ENCODE results near the gene FTH1.
A peak's percentile ranks its signal among the peaks of the same experiment; 100 is the strongest.

The FTH1 gene

DNA sequence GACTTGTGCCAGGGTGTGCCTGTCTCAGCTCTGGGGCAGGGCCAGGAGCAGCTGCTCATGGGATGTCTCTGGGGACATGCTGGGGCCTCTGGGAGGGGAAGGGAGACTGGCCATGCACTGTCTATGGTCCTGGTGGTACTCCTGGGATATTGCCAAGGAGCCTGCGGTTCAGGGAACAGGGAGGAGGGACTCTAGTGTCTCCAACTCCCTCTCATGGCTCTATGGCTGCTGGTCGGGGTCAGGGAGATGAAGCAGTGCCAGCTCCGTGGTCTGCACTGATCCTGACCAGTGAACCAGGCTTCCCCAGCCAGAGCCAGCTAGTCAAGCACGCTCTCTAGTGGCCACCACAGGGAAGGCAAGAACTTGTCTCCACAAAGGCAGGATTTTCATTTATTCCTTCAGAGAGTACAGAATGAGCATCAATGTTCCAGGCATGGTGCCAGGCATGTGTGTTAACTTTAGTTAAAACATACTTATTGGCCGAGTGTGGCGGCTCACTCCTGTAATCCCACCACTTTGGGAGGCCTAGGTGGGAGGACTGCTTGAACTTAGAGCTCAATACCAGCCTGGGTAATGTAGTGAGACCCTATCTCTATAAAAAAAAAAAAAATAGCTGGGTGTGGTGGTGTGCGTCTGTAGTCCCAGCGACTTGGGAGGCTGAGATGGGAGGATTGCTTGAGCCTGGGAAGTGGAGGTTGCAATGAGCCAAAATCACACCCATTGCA, 19.8 kb downstream of the FTH1 start:
- peak; percentile 74 for DNase-seq

DNA sequence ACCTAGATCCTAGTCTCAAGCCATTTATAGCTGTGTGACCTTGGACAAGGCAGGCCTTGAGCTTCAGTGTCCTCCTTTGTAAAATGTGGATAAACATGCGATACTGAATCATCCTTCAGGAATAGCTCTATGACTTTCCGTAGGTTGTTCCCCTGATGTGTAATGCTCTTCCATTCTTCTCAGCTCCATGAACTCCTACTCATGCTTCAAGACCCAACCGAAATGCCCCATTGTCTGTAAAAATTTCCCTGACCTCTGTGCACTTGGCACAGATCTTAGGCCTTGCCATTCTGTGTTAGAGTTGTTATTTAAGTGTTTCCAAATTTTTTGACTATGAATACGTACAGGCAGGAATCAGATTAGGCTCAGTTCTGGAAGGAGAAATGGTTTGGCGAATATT, 20.5 kb downstream of the FTH1 start:
- no peak for DNase-seq

- DNase-seq, result no peak
Observed at GRCh38 chr11:61945191-61945590, 22.2 kb downstream of the FTH1 start.

DNA sequence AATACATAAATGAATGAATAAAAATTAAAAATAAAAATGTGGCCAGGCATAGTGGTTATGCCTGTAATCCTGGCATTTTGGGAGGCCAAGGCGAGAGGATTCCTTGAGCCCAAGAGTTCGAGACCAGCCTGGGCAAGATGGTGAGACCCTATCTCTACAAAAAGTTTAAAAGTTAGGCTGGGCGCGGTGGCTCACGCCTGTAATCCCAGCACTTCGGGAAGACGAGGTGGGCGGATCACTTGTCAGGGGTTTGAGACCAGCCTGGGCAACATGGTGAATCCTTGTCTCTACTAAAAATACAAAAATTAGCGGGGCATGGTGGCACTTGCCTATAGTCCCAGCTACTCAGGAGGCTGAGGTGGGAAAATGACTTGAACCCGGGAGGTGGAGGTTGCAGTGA, 27.0 kb downstream of the FTH1 start:
- no peak for DNase-seq

GRCh38 chr11:61935861-61936260, 31.6 kb downstream of the FTH1 start:
- DNase-seq, result no peak

DNA sequence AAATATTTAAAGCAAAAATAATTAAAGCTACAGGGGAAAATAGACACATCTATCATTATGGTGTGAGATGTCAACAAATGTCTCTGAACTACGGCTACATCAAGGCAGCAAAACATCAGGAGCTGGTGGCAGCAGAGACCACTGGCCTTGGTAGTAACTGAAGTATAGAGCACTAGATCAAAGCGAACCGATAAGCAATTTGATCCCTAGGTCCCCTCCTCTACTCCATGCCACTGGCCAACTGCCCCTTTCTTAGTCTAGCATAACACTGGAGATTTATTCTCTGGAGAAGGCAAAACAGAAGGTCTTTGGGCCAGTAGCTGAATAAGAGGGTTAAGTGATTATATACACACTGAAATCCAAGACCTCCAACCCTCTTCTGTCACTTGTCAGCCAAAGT, 36.5 kb downstream of the FTH1 start:
- DNase-seq, result no peak

GRCh38 chr11:61928606-61929005, 38.8 kb downstream of the FTH1 start:
- DNase-seq, result no peak

DNA sequence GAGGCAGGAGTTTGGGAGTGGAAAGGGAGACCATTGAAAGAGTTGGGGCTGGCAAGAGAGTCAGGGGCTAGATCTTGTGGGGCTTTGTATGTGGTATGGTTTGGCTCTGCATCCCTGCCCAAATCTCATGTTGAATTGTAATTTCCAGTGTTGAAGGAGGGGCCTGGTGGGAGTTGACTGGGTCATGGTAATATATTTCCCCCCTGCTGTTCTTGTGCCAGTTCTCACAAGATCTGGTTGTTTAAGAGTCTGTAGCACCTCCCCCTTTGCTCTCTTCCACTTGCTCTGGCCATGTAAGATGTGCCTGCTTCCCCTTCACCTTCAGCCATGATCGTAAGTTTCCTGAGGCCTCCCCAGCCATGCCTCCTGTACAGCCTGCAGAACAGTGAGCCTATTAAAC, 39.9 kb downstream of the FTH1 start:
- no peak for DNase-seq

- no peak for DNase-seq
Observed at GRCh38 chr11:61926235-61926634, 41.2 kb downstream of the FTH1 start.

DNA sequence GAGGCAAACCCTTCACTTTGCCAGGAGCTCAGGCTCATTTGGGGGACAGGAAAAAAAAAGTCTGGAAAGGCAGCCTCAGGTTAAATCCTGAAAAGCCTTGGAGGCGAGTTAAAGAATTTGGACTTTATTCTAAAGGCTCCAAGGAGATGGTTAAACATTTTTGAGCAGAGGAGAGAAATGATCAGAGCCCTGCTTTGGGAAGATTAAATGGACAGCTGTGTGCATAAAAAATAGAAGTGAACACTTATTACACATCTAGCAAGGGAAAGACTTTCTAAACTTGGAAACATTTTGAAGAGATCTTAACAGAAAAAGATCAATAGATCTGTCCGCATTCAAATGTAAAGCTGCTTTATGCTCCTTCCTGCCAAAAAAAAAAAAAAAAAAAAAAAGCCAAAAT, 41.7 kb downstream of the FTH1 start:
- no peak for DNase-seq

DNA sequence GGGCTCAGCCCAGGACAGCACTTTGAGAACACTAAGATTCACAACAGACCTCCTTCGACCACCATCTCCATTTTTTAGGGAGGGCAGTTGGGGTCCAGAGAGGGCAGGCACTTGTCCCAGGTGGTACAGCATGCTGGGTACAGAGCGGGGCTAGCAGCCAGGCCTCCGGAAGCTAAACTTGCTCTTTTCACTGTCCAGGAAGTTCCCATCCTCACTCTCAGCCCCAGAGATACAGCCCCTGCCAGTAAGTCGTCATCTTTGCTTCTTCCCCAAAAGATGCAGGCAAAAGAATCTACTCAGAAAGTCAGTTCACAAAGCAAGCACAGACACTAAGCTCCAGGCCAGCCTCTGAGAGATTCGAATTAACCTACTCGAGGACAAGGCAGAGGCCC, 43.4 kb downstream of the FTH1 start:
- DNase-seq, result no peak

DNA sequence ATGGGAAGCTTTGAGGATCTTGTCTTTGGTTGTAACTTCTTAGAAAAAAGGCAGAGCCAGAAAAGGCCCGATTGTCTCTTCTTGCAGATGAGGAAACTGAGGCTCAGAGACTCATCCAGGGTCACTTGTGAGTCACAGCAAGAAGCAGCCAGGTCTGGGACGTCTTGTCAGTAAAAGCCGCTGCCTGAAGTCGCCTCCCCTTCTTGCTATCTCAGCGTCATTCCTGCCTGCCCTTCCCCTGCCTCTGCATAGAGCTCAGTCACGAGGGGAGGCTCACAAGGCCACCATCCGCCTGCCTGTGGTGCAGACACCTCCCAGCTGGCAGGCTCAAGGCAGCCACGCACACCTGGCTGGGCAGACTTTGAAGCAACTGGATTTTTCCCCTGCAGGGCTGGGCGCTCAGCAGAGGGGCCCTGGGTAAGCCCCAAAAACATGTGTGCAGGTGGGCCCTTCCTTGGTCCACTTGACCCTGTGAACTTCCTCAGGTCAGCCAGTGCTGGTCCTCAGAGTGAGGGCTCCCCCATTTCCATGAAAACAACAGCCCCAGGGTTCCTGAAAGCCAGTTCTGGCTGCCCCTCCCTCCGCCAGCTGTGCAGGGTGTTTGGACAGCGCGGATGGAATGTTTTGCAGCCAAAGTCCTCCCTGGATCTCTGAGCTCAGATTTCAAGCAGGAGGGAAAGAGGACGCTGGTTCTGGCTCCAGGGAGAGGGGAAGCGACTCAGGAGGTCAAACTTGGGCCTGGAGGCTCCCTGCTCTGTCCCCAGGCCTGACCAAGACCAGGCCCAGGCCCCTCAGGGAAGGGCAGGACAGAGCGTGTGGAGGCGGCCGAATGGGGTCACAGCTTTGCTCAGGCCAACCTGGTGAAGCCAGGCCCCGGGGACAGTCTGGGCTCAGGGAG, 44.0 kb downstream of the FTH1 start:
- DNase-seq, result no peak

DNA sequence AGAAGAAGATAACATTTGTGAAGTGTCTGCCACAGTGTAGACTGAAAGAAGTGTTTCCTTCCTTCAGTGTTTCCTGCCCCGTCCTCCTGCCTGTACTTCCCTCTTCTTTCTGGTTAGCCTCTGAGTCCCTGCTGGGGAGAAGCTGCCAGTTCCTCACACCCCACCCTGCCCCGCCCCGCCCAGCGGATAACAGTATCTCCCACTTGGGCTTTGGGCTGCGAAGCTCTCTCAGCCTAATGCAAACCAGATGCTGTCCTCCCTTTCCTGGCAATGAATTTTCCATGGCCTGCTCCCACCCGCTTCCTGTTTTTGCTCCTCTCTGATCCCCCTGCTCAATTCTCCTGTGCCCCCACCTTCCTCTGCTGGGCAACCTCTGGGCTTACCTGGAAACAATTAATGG, 44.9 kb downstream of the FTH1 start:
- no peak for DNase-seq

DNA sequence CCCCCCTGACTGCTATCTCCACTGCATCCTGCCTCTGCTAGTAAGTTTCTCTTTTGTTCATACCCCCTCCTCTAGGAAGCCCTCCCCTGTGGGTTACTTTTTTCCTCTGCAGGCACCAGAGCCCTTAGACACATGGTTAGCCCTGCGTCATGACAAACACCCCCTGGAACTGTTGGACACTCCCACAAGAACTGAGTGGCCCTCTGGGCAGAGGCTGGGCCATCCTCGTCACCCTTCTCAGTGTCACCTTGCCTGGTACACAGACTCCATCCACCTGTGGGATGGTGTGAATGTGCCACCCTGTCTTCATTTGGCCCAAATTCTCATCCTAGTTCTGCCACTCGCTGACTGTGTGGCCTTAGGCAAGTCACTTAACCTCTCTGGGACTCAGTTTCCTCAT, 46.0 kb downstream of the FTH1 start:
- no peak for DNase-seq

DNA sequence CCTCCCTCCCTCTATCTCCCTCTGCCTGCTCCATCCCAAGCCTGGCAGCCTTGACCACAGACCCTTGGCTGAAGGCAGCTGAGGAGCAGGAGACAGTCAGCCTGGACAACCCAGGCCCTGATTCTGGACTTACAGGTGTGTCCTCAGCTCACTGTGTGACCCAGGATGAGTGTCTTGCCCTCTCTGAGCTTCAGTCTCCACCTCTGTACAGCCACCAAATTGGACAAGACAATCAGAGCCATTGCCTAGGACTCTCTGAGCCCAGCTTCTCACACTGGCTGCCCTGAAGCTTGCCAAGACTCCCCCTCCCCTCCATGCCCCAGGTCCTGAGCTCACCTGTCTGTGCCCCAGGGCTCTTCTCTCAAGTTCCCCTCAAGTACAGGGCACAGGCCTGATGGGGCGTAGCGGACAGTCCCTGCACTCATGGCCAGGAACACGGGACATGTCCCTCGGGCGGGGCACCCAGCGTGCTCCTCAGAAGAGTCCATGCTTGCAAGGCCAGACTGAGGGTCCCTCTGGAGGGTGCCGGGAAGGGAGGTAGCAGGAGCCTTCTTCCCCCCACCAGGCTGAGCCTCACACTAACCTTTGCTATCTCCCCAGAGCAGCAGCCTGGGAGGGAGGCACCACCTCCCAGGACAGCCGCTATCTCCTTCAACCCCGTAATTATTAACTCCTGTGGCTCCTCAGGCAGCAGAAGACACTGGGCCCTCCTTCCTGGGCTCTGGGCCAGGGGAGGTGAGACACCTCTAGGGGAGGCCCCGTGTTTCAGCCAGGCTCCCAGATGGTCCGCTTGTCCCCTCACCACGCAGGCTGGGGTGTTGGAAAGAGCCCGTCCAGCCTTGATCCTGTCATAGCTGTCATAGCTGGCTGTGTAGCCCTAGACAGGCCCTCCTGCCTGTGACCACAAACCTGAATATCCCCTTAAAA, 47.5 kb downstream of the FTH1 start:
- no peak for DNase-seq

GRCh38 chr11:61918938-61919704, 48.3 kb downstream of the FTH1 start:
- no peak for DNase-seq

DNA sequence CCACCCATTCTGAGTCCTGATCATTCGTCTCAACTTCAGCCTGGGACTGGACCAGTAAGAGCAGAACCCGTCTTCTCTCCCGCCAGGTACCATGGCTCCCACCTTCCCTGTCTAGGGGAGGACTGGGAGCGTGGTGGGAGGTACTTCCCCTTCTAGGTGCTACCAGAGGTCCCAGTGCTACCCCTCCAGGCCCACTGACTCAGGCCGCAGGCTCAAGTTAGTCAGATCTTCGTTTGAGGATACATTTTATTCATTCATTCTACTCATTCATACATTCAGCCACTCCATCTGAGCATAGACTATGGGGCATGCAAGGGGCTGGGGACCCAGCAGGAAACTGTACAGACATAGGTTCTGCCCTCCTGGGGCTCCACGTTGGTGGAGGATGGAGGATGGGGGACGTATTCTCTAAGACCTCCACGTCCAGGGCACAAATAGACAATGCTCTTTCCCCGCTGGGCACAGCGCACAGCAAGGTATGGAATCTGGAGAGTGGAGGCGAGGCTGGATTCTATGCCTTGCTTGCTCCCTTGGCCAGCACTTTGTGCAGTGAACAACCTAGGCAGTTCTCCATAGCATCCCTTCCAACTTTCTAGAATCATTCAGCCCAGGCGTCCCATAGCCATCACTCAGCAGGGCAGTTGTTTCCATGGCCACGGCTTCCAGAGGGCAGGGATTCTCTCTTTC, 49.0 kb downstream of the FTH1 start:
- DNase-seq, result no peak

- DNase-seq, result peak; percentile 9
Observed at GRCh38 chr11:61917334-61918109, 49.9 kb downstream of the FTH1 start, which contains the start of gene RAB3IL1. TSS of gene RAB3IL1 (minus strand) at chr11:61917566. CDS start at chr11:61917367, 199 bp downstream.

GRCh38 chr11:61916737-61917333, 50.6 kb downstream of the FTH1 start:
- no peak for DNase-seq

DNA sequence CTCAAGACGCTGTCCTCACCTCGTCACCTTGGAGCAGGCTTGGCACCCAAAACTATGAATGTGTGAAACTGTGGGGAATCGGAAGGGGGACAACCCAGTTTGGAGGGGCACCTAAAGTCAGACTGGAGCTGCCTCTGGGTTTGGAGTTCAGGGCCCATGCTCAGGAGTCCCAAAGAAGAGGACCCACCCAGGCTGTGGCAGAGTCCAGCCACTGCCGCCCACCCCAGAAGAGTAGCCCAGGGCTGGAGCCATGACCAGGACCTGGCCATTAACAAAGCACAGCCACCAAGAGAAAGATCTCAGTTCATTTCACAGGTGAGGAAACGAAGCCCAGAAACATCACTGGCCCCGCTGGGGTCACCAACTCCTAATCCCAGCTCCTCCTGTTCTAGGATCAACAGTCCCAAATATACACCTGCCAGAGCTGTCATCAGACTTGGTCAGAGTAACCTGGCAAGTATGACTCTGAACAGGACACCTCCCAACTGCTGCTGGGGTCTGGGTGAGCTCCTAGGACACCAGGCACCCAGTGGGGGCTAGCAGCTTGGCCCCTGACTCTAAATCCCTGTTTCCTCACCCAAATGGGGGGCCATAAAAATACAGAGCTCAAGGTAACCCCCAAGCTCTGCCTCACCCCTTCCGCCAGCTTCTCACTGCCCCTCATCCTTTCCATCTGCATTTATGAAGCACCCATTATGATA, 52.8 kb downstream of the FTH1 start:
- DNase-seq, result no peak
